ENCODE data around the gene RAB31. TPM values are rescaled to one million over a fixed set of nuclear protein-coding genes. Genes with fewer than 3 reads are reported as not detected.
"Not testable (repeated sequence)": the region's sequence is repeated elsewhere in the genome, so short reads cannot be mapped to it uniquely, and the experiment has no call there.

RAB31 gene
- total and polyA plus RNA-seq, 2 donors from 2014 or later: 17.3 to 77.1 TPM

DNA sequence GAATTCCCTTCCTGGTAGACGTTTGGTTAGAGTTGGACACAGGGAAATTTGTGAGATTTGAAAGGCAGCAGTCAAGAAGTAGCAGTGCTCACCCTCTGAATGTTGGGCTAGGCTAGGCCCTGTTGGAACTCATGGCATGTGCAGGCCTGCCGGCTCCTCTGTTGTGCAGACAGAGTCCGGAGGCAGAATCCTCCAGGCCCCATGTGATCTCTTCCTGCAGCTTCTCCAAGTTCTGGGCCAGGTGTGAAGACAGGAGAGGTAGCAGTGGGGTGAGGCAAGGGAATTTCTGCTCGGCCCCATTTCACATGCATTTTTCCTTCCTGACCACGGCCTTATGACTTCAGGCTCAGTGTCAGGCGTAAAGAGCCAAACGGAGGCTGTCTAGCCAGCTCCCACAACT lies 36.9 kb upstream of the RAB31 start:
- TF ChIP-seq, protein P1, sequence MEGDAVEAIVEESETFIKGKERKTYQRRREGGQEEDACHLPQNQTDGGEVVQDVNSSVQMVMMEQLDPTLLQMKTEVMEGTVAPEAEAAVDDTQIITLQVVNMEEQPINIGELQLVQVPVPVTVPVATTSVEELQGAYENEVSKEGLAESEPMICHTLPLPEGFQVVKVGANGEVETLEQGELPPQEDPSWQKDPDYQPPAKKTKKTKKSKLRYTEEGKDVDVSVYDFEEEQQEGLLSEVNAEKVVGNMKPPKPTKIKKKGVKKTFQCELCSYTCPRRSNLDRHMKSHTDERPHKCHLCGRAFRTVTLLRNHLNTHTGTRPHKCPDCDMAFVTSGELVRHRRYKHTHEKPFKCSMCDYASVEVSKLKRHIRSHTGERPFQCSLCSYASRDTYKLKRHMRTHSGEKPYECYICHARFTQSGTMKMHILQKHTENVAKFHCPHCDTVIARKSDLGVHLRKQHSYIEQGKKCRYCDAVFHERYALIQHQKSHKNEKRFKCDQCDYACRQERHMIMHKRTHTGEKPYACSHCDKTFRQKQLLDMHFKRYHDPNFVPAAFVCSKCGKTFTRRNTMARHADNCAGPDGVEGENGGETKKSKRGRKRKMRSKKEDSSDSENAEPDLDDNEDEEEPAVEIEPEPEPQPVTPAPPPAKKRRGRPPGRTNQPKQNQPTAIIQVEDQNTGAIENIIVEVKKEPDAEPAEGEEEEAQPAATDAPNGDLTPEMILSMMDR (IDR thresholded peaks at IDR 0.05; ENCODE audit: borderline replicate concordance, extremely low read depth, insufficient read depth): no peak
- Histone ChIP-seq H3K9ac (ENCODE audit: low read length in 3 of 3) (no peak overlapping the region), H3K4me3 (ENCODE audit: low read length in 3 of 3) (no peak overlapping the region), H3K9me3 (ENCODE audit: control insufficient read depth in 2 of 3, insufficient read depth in 1 of 3, low read length in 3 of 3) (no peaks in the 10 kb centered on the region), H3K4me1 (ENCODE audit: control insufficient read depth in 2 of 3, insufficient read depth in 2 of 3, low read depth in 1 of 3, low read length in 3 of 3) (peaks cover 0 to 4% (median 0%) of the 10 kb centered on the region in 3 donors), H3K36me3 (ENCODE audit: control insufficient read depth in 2 of 3, insufficient read depth in 3 of 3, low read length in 3 of 3) (no peaks in the 10 kb centered on the region), H3K27me3 (ENCODE audit: control insufficient read depth, insufficient read depth, low read length) (no peaks in the 10 kb centered on the region), H3K27ac (ENCODE audit: low read depth in 2 of 2, low read length in 2 of 2) (no peak overlapping the region)
- FAIRE-seq (no peak), DNase-seq (no peak)
- intact Hi-C loops (cut with DNase I): no loop called here

DNA sequence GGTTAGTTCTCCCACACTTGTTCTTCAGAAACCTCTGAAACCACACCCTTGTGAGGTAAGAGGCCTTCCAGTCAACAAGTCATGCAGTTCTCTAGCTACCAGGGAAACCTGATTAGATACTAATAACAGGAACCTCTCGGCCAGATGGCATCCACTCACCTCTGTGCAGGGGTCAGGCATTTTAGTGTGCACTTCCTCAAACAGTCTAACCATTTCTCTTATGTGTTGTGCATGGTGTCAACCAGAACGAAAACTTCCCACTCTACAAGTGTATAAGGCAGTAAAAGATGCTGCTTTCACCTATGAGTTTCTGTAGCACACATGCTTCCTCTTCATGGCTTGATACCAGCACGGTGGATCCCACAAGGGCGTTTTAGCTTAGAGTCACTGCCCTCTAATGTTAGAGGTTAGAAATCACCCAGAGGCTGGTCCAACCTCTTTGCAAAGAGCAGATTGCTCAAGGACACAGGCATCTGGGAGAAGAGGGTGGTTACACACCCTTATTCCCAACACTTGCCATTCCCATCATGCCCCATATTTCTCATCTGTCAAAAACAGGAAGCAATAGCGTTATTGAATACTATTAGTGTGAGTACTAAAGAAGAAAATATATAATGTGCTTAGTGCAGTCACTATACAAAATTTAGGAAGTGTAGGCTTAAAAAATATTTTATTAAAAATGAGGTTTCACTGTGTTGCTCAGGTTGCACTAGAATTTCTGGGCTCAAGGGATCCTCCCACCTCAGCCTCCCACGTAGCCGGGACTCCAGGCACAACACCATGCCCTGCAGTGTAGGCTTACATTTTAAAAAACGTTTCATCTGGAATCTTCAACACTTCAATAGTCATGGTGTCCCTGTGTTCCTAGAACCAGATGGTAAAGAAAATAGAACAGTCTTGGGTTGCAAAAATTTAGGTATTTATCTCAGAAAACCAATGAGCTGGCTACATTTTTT lies 34.5 kb upstream of the RAB31 start:
- peak overlapping the region; percentile 18 to 68 for H3K27ac ChIP-seq (ENCODE audit: low read depth in 2 of 2, low read length in 2 of 2)
- DNase-seq (peak in 3 of 5 donors; percentile 42 to 79 (median 56)), FAIRE-seq (no peak)
- intact Hi-C loops (cut with DNase I): no loop called here
- TF ChIP-seq, protein P1 (IDR thresholded peaks at IDR 0.05; ENCODE audit: borderline replicate concordance, extremely low read depth, insufficient read depth): no peak
- no peaks in the 10 kb centered on the region for H3K9me3 ChIP-seq (ENCODE audit: control insufficient read depth in 2 of 3, insufficient read depth in 1 of 3, low read length in 3 of 3)
- no peaks in the 10 kb centered on the region for H3K36me3 ChIP-seq (ENCODE audit: control insufficient read depth in 2 of 3, insufficient read depth in 3 of 3, low read length in 3 of 3)
- H3K4me1 ChIP-seq (ENCODE audit: control insufficient read depth in 2 of 3, insufficient read depth in 2 of 3, low read depth in 1 of 3, low read length in 3 of 3): peaks cover 0 to 4% (median 0%) of the 10 kb centered on the region in 3 donors
- no peaks in the 10 kb centered on the region for H3K27me3 ChIP-seq (ENCODE audit: control insufficient read depth, insufficient read depth, low read length)
- no peak overlapping the region for H3K4me3 ChIP-seq (ENCODE audit: low read length in 3 of 3)
- H3K9ac ChIP-seq (ENCODE audit: low read length in 3 of 3): no peak overlapping the region

DNA sequence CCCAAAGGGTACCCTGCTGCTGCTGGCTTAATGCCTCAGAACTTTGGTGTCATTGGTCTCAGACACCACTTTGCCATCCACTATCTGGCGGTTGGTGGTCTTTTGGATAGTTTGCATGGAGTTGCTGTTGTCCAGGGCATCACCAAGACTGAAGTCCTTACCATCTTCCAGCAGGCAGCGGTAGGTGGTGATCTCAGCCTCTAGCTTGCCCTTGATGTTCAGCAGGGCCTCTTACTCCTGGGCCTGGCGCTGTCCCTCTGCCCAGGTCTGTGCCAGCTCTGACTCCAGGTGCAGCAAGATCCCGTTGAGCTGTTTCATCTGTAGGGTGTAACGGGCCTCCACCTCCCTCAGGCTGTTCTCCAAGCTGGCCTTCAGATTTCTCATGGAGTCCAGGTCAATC lies 29.9 kb upstream of the RAB31 start:
- H3K4me3 ChIP-seq (ENCODE audit: low read length in 3 of 3); H3K4me1 ChIP-seq (ENCODE audit: control insufficient read depth in 2 of 3, insufficient read depth in 2 of 3, low read depth in 1 of 3, low read length in 3 of 3); H3K36me3 ChIP-seq (ENCODE audit: control insufficient read depth in 2 of 3, insufficient read depth in 3 of 3, low read length in 3 of 3); DNase-seq; H3K27ac ChIP-seq (ENCODE audit: low read depth in 2 of 2, low read length in 2 of 2); FAIRE-seq; H3K9ac ChIP-seq (ENCODE audit: low read length in 3 of 3); H3K27me3 ChIP-seq (ENCODE audit: control insufficient read depth, insufficient read depth, low read length); intact Hi-C loops (cut with DNase I); H3K9me3 ChIP-seq (ENCODE audit: control insufficient read depth in 2 of 3, insufficient read depth in 1 of 3, low read length in 3 of 3): not testable (repeated sequence)

DNA sequence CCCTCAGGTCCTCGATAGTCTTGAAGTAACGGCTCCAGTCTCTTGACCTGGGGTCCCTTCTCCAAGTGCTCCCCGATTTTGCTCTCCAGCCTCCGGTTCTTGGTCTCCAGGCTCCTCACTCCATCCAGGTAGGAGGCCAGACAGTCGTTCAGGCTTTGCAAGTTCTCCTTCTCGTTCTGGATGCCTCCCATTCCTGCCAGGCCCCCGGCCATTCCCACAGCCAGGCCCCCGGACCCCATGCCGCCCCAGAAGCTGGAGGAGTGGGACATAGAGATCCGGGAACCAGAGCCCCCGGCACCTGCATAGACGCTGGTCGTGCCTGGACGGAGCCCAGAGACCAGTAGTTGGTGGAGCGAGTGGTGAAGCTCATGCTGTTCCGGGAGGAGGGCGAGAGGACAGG lies 29.0 kb upstream of the RAB31 start:
- H3K36me3 ChIP-seq (ENCODE audit: control insufficient read depth in 2 of 3, insufficient read depth in 3 of 3, low read length in 3 of 3): no peaks in the 10 kb centered on the region
- no peaks in the 10 kb centered on the region for H3K9me3 ChIP-seq (ENCODE audit: control insufficient read depth in 2 of 3, insufficient read depth in 1 of 3, low read length in 3 of 3)
- peaks cover 0 to 3% (median 0%) of the 10 kb centered on the region in 3 donors for H3K4me1 ChIP-seq (ENCODE audit: control insufficient read depth in 2 of 3, insufficient read depth in 2 of 3, low read depth in 1 of 3, low read length in 3 of 3)
- no peaks in the 10 kb centered on the region for H3K27me3 ChIP-seq (ENCODE audit: control insufficient read depth, insufficient read depth, low read length)
- no peak overlapping the region for H3K4me3 ChIP-seq (ENCODE audit: low read length in 3 of 3)
- FAIRE-seq: no peak
- DNase-seq: no peak
- intact Hi-C loops (cut with DNase I): no loop called here
- H3K9ac ChIP-seq (ENCODE audit: low read length in 3 of 3): no peak overlapping the region
- H3K27ac ChIP-seq (ENCODE audit: low read depth in 2 of 2, low read length in 2 of 2): no peak overlapping the region
- TF ChIP-seq, protein P1 (IDR thresholded peaks at IDR 0.05; ENCODE audit: borderline replicate concordance, extremely low read depth, insufficient read depth): no peak
